ENCODE results near the gene SBK2.

The SBK2 gene

GRCh38 chr19:55546011-55546410 lies 9.1 kb upstream of the SBK2 start:
- no peak for TF ChIP-seq CTCF (IDR thresholded peaks at IDR 0.05; ENCODE audit: borderline replicate concordance, insufficient read depth, low read depth, low read length)
- no peak overlapping the region for H3K4me3 ChIP-seq (ENCODE audit: low read depth, low read length)

- H3K4me3 ChIP-seq (ENCODE audit: low read depth, low read length): no peak within 1 kb of the TSS
- TF ChIP-seq CTCF (IDR thresholded peaks at IDR 0.05; ENCODE audit: borderline replicate concordance, insufficient read depth, low read depth, low read length): no peak
Measured at GRCh38 chr19:55545443-55545842, 8.5 kb upstream of the SBK2 start, which contains the start of gene SBK3. Gene SBK3, minus strand, starts transcription at chr19:55545543. Its CDS starts 0 bp downstream, at chr19:55545543.

- no peak for TF ChIP-seq CTCF (IDR thresholded peaks at IDR 0.05; ENCODE audit: borderline replicate concordance, insufficient read depth, low read depth, low read length)
- H3K4me3 ChIP-seq (ENCODE audit: low read depth, low read length): no peak overlapping the region
Measured at GRCh38 chr19:55544776-55545439, 8.0 kb upstream of the SBK2 start.

- no peak for TF ChIP-seq CTCF (IDR thresholded peaks at IDR 0.05; ENCODE audit: borderline replicate concordance, insufficient read depth, low read depth, low read length)
- no peak overlapping the region for H3K4me3 ChIP-seq (ENCODE audit: low read depth, low read length)
Measured at GRCh38 chr19:55544014-55544413, 7.1 kb upstream of the SBK2 start.

- no peak overlapping the region for H3K4me3 ChIP-seq (ENCODE audit: low read depth, low read length)
- TF ChIP-seq CTCF (IDR thresholded peaks at IDR 0.05; ENCODE audit: borderline replicate concordance, insufficient read depth, low read depth, low read length): no peak
Measured at GRCh38 chr19:55543567-55543966, 6.6 kb upstream of the SBK2 start.

- no peak overlapping the region for H3K4me3 ChIP-seq (ENCODE audit: low read depth, low read length)
- no peak for TF ChIP-seq CTCF (IDR thresholded peaks at IDR 0.05; ENCODE audit: borderline replicate concordance, insufficient read depth, low read depth, low read length)
Measured at GRCh38 chr19:55542292-55542855, 5.4 kb upstream of the SBK2 start.

- no peak for TF ChIP-seq CTCF (IDR thresholded peaks at IDR 0.05; ENCODE audit: borderline replicate concordance, insufficient read depth, low read depth, low read length)
- no peak overlapping the region for H3K4me3 ChIP-seq (ENCODE audit: low read depth, low read length)
Measured at GRCh38 chr19:55541091-55541490, 4.2 kb upstream of the SBK2 start.
